Fibroblast of the conjunctiva (primary cell): ENCODE data around the gene SENP5.

Source experiments
- DNase-seq: peaks from one replicate; pipeline ENCODE4 v3.0.0-alpha.2; 2010; ENCODE audit warnings: low read depth

SENP5 gene

GRCh38 chr3:196969134-196969659, 101.5 kb downstream of the SENP5 start:
- no peak for DNase-seq

GRCh38 chr3:196969660-196970546, 102.2 kb downstream of the SENP5 start:
- no peak for DNase-seq

- DNase-seq, result no peak
Observed at GRCh38 chr3:196970547-196971093, 102.9 kb downstream of the SENP5 start.

- DNase-seq, result no peak
Observed at GRCh38 chr3:196971094-196971698, 103.5 kb downstream of the SENP5 start.

GRCh38 chr3:196974661-196975060, 106.9 kb downstream of the SENP5 start:
- no peak for DNase-seq

GRCh38 chr3:196975349-196975748, 107.6 kb downstream of the SENP5 start:
- no peak for DNase-seq

- no peak for DNase-seq
Observed at GRCh38 chr3:196976941-196977340, 109.2 kb downstream of the SENP5 start.

GRCh38 chr3:196979545-196979944, 111.8 kb downstream of the SENP5 start:
- DNase-seq, result peak; percentile 29

GRCh38 chr3:196981657-196982056, 113.9 kb downstream of the SENP5 start:
- DNase-seq, result no peak

- DNase-seq, result no peak
Observed at GRCh38 chr3:196983186-196983585, 115.5 kb downstream of the SENP5 start.
